Ovary (tissue), 3 donors: Measurements from ENCODE around the gene NDUFAF4.
A peak's percentile ranks its signal among the peaks of the same experiment; 100 is the strongest.

Source experiments
- EP300 ChIP-seq: sonication (generic); formaldehyde crosslinking; IDR thresholded peaks from one replicate; pipeline ENCODE4 v1.6.1; 2017; ENCODE audit warnings: antibody characterized with exemption
- POLR2A ChIP-seq: fragments of 450-650 bp; IDR thresholded peaks from one replicate; pipeline ENCODE4 v1.6.1; 2017; ENCODE audit warnings: antibody characterized with exemption, mild to moderate bottlenecking, moderate library complexity
- TF ChIP-seq, protein P1 (sequence below), 3 donors: fragments of 450-650 bp in 2 of 3; fragments of 200-600 bp in 1 of 3; IDR thresholded peaks; one replicate each; pipeline versions ENCODE4 v1.5.1 to v1.8.0; 2016 to 2022; ENCODE audit warnings: antibody characterized with exemption in 3 of 3, mild to moderate bottlenecking in 1 of 3
- donor health status: DM: no; HTN: no; CAD: no.

DNA sequence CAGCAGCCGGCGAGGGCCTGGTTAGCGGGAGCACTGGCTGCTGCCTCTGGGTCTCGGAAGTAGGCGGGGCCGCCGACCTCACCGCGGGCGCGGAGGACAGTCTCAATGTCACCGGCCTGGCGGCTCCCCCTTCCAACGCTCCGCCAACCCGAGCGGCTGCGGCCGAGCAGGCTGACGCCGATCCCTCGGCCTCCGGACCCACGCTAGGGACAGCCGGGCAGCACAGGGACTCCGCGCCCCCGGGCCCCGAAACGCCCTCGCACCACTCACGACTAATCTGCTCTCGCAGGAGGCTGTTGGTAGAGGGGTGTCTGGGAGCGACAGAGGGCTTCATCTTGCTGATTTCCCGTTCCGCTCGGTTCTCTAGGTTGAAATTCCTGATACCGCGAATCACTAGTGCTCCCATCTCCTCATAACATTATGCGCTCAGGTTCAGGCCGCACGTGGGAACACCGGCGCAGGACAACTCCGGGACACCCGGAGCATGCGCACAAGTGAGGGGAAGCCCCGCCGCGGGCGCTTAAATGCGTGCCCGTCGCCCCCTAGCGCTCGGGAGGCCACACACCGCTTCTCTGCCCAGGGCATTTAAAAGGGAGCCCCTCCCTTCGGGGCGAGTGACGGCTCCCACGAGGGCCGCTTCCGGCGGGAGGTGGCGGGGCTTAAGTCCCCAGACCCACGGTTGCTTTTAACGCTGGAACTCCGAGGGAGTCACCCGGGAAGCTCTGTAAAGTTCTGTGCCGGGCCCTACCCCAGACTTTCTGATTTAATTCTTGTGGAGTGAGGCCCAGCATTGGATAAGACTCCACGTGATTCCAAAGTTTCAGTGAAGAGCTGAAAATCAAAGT lies at the start of gene NDUFAF4:
- TF ChIP-seq, protein P1, sequence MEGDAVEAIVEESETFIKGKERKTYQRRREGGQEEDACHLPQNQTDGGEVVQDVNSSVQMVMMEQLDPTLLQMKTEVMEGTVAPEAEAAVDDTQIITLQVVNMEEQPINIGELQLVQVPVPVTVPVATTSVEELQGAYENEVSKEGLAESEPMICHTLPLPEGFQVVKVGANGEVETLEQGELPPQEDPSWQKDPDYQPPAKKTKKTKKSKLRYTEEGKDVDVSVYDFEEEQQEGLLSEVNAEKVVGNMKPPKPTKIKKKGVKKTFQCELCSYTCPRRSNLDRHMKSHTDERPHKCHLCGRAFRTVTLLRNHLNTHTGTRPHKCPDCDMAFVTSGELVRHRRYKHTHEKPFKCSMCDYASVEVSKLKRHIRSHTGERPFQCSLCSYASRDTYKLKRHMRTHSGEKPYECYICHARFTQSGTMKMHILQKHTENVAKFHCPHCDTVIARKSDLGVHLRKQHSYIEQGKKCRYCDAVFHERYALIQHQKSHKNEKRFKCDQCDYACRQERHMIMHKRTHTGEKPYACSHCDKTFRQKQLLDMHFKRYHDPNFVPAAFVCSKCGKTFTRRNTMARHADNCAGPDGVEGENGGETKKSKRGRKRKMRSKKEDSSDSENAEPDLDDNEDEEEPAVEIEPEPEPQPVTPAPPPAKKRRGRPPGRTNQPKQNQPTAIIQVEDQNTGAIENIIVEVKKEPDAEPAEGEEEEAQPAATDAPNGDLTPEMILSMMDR (IDR thresholded peaks at IDR 0.05): peak; percentile 92 to 95 (median 93)
- TF ChIP-seq POLR2A (peak; percentile 58), EP300 (no peak)
